Uterus (tissue), 2 donors: ENCODE results near the gene ERFL.

Experiments used
- POLR2A ChIP-seq, 2 donors: fragments of 450-650 bp; IDR thresholded peaks; one replicate each; pipeline ENCODE4 v1.6.1; 2016; ENCODE audit warnings: antibody characterized with exemption in 2 of 2, mild to moderate bottlenecking in 1 of 2, moderate library complexity in 1 of 2
- TF ChIP-seq, protein P1 (sequence below), 4 experiments: fragments of 200-600 bp in 2 of 4; fragments of 450-650 bp in 2 of 4; sonication (generic) in 2 of 4; IDR thresholded peaks; one replicate each; pipeline ENCODE4 v1.5.1; 2016 to 2019; ENCODE audit warnings: antibody characterized with exemption in 4 of 4, mild to moderate bottlenecking in 2 of 4, moderate library complexity in 1 of 4

DNA sequence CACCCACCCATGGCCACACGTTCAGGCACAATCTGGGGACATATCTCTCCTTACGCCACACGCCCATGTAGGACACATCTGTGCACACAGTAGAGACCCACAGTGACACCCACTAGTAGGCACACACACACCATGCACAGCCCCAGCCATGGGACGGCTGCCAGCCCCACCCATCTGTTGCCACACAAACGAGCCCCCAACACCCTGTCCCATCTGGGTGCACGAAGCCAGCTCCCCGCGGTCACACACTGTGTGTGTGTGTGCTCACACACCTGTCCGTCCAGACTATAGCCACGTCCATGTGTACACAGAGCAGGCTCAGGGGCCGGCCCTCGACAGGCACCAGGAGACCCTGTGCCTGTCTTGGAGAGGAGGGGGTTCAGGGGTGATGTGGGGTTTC lies 10.6 kb downstream of the ERFL start:
- TF ChIP-seq, protein P1, sequence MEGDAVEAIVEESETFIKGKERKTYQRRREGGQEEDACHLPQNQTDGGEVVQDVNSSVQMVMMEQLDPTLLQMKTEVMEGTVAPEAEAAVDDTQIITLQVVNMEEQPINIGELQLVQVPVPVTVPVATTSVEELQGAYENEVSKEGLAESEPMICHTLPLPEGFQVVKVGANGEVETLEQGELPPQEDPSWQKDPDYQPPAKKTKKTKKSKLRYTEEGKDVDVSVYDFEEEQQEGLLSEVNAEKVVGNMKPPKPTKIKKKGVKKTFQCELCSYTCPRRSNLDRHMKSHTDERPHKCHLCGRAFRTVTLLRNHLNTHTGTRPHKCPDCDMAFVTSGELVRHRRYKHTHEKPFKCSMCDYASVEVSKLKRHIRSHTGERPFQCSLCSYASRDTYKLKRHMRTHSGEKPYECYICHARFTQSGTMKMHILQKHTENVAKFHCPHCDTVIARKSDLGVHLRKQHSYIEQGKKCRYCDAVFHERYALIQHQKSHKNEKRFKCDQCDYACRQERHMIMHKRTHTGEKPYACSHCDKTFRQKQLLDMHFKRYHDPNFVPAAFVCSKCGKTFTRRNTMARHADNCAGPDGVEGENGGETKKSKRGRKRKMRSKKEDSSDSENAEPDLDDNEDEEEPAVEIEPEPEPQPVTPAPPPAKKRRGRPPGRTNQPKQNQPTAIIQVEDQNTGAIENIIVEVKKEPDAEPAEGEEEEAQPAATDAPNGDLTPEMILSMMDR (IDR thresholded peaks at IDR 0.05): no peak
- TF ChIP-seq POLR2A (IDR thresholded peaks at IDR 0.05): no peak
